HT1080 (cell line): ENCODE data around the gene FEM1B. TPM values are rescaled to one million over a fixed set of nuclear protein-coding genes. Genes with fewer than 3 reads are reported as not detected.

Experiments used
- DNase-seq: peaks from one replicate; pipeline ENCODE4 v3.0.0-alpha.2; 2015; ENCODE audit warnings: low read depth
- total RNA-seq: library from RNA; depleted of rRNA; stranded (reverse); fragments of >200 nt; shearing (Covaris generic); gene quantifications from 2 replicates; pipeline ENCODE4 v1.2.3, GENCODE V29; 2014

The FEM1B gene
- total RNA-seq, 1 experiment from 2014 or later = 44.1 TPM

- DNase-seq = no peak
These were observed 18.9 kb upstream of the FEM1B start for GRCh38 chr15:68258692-68259091.

DNA sequence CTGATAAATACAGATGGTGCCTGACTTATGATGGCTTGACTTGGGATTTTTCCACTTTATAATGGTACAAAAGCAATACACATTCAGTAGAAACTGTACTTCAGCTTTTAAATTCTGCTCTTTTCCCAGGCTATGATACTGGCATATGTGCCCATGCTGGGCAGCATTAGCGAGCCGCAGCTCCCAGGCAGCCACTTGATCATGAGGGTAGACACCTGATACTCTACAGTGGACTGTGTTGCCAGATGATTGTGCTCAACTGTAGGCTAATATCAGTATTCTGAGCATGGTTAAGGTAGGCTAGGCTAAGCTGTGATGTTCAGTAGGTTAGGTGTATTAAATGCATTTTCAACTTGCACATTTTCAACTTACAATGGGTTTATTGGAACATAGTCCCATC lies 17.7 kb upstream of the FEM1B start:
- no peak for DNase-seq

DNA sequence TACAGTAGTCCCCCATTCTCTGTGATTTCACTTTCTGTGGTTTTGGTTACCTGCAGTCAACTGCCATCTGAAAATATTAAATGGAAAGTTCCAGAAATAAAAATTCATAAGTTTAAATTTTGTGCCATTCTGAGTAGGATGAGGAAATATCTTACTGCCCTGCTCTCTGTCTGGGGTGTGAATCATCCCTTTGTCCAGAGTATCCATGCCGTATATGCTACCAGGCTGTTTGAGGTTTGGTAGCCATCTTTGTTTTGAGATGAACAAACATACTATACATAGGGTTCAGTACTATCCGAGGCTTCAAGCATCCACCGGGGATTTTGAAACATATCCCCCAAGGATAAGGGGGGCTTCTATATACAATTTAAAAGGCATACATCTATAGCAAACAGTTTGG lies 16.3 kb upstream of the FEM1B start:
- no peak for DNase-seq

DNA sequence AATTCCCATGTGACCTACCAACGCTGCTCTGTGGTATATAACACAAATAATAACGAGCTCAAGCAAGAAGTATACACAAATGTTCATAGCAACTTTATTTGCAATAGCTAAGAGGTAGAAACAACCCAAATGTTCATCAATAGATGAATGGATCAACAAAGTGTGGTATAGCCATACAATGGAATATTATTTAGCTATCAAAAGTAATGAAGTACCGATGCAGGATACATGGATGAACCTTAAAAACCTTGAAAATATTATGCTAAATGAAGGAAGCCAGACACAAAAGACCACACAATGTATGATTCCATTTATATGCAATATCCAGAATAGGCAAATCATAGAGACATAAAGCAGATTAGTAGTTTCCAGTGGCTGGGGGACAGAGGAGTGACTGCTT lies 15.6 kb upstream of the FEM1B start:
- DNase-seq = no peak

- no peak for DNase-seq
These were observed 14.8 kb upstream of the FEM1B start for GRCh38 chr15:68262514-68263356.

DNA sequence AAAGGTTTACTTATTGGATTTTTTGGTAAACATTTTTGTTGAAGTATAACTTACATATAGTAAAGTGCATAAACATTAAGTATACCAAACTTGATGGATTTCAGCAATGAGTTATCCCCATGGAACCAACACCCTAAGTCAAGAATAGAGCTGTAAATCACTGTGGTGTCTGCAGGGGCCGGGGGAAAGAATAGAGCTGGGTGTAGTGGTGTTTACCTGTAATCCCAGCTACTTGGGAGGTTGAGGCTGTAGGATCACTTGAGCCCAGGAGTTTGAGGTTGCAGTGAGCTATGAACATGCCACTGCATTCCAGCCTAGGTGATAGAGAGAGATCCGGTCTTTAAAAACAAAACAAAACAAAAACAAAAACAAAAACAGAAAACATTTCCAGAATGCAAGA lies 13.3 kb upstream of the FEM1B start:
- DNase-seq = no peak

DNA sequence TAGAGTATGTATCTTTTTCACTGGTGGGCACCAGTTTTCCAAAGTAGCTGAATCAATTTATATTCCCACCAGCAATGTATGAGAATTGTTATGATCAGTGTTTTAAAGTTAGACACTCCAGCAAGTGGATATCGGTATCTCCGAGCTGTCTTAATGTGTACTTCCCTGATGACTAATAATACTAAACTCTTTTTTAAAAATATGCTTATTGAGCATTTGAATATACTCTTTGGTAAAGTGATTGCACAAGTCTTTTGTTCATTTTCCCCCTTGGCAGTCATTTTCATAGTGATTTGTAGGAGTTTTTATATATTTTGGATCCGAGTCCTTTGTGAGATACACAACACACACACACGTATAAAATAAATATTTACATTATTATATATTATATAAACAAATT lies 12.5 kb upstream of the FEM1B start:
- no peak for DNase-seq

DNA sequence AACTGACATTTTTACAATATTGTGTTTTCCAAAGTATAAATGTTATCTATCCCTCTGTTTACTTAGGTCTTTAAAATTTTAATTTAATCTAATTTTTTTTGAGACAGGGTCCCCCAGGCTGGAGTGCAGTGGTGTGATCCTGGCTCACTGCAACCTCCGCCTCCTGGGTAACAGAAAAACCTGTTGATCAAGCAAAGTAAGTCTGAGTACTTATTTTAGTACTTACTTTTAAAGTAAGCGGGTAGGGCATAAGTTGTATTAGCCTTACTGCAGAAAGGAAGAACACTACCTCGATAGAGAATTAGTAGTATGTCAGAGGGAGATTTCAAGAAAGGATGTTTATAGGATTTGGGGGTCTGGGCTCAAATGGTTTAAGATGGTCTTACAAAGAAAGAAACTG lies 11.9 kb upstream of the FEM1B start:
- no peak for DNase-seq

- no peak for DNase-seq
These were observed 9.1 kb upstream of the FEM1B start for GRCh38 chr15:68268405-68268804.

DNA sequence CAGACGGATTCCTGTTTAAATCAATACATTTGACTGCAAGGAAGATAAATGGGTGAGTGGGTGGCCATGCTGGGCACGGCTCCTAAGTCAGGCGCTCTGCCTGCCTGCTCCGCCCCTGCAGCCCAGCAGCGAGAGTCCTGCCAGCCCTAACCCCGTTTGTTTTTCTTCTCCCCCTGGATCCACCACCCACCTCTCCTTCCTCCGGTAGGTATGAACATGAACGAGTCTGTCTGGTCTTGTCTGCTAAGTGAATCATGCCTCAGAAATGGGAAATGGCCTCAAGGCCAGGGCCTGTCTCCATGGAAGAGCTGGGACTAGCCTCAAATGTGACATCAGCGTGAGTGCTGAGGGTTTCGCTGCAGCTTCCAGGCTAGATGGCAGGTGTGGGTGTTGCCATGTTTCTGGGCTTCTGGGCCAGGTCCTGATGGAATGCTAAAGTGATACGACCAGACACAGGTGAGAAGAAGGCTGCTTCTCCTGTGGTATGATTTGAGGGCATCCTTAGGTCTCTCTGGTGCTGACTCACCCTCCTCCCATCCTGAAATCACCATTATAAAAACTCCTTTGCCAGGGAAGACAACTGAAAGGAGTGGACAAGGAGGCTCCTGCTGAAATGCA lies 5.6 kb upstream of the FEM1B start:
- DNase-seq = peak; percentile 77

DNA sequence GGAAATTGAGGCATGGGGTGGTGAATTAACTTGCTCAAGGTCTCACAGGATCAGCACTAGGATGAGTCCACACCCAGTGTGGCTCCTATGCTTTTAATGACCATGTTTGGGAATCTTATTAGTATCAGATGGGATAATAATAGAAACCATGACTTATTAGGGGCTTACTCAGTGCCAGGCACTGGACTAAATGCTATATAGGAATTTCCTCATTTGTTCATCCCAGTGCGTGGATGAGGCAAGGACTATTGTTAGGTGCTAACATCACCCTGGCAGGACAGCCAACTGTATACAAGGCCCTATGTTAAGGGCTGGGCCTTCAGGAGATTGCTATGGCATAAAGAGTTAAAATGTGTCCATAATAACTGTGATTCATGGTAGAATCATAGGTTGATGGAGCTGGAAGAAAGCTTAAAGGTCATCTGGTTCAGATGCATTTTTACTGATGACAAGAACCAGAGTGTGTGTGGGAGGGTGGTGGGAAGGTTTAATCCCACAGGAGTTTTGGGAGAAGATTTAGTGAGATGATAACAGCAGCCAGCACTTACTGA lies 4.7 kb upstream of the FEM1B start:
- DNase-seq = peak; percentile 44

- DNase-seq = no peak
These were observed 3.2 kb upstream of the FEM1B start for GRCh38 chr15:68274201-68274848.

- DNase-seq = no peak
These were observed 2.3 kb upstream of the FEM1B start for GRCh38 chr15:68275165-68275746.

DNA sequence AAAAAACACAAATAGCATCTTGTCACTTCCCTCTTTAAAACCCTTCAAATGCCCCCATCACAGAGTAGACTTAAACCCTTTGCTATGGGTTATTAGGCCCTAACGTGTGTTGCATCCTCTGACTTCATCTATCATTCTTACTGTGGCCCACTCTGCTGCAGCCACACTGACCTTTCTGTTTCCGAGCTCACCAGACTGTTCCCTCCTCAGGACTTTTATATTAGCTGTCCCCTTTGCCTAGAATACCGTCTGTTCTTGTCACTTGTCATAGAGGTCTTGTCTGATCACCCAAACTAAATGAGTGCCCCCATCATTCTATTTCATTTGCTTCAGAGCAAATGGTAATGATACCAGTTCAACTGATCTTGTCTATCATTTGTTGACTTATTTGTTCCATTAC lies 877 bp upstream of the FEM1B start:
- DNase-seq = no peak

GRCh38 chr15:68277131-68277602 lies 378 bp upstream of the FEM1B start:
- no peak for DNase-seq

DNA sequence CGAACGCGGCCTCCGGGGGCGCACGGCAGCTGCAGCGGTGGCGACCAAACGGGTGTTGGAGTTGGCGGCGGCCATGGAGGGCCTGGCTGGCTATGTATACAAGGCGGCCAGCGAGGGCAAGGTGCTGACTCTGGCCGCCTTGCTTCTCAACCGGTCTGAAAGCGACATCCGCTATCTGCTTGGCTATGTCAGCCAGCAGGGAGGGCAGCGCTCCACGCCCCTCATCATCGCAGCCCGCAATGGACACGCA lies 725 bp downstream of the FEM1B start:
- DNase-seq = no peak

GRCh38 chr15:68278595-68279405 lies 1.3 kb downstream of the FEM1B start:
- peak; percentile 33 for DNase-seq

GRCh38 chr15:68279779-68280753 lies 2.5 kb downstream of the FEM1B start:
- DNase-seq = no peak

- DNase-seq = no peak
These were observed 3.5 kb downstream of the FEM1B start for GRCh38 chr15:68281008-68281407.

DNA sequence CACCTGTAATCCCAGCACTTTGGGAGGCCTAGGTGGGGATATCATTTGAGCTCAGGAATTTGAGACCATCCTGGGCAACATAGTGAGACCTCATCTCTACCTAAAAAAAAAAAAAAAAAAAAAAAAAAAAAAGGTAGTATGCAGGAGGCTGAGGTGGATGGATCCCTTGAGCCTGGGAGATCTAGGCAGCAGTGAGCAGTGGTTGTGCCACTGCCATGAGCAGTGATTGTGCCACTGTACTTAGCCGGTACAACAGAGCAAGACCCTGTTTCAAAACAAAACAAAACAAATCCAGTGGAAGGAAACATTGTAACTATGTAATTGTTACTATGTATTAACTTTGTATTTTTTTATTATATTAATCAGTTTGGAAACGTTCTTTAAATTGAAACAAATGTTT lies 5.9 kb downstream of the FEM1B start:
- no peak for DNase-seq
